Measurements from ENCODE around the gene LSM6.

The LSM6 gene

GRCh38 chr4:146207410-146207809 is 31.9 kb downstream of the LSM6 start:
- DNase-seq (ENCODE audit: insufficient read length, low spot score) (no peak), FAIRE-seq (no peak)
- TF ChIP-seq POLR2A (IDR thresholded peaks at IDR 0.05; ENCODE audit: low read depth, low read length) = no peak

GRCh38 chr4:146210890-146211289 is 35.4 kb downstream of the LSM6 start:
- no peak for FAIRE-seq
- DNase-seq (ENCODE audit: insufficient read length, low spot score) = no peak
- no peak for TF ChIP-seq POLR2A (IDR thresholded peaks at IDR 0.05; ENCODE audit: low read depth, low read length)

GRCh38 chr4:146211440-146211839 is 35.9 kb downstream of the LSM6 start:
- no peak for DNase-seq (ENCODE audit: insufficient read length, low spot score)
- FAIRE-seq = no peak
- TF ChIP-seq POLR2A (IDR thresholded peaks at IDR 0.05; ENCODE audit: low read depth, low read length) = no peak

GRCh38 chr4:146212781-146213180 is 37.3 kb downstream of the LSM6 start:
- FAIRE-seq (peak; percentile 50), DNase-seq (ENCODE audit: insufficient read length, low spot score) (peak; percentile 35)
- no peak for TF ChIP-seq POLR2A (IDR thresholded peaks at IDR 0.05; ENCODE audit: low read depth, low read length)

GRCh38 chr4:146214238-146214637 is 38.7 kb downstream of the LSM6 start, which contains the start of gene REELD1:
Gene REELD1, plus strand, starts transcription at chr4:146214538. Its CDS starts 2,415 bp downstream, at chr4:146216953.
- TF ChIP-seq POLR2A (IDR thresholded peaks at IDR 0.05; ENCODE audit: low read depth, low read length) = no peak
- DNase-seq (ENCODE audit: insufficient read length, low spot score) = no peak
- FAIRE-seq = no peak

GRCh38 chr4:146222313-146222712 is 46.8 kb downstream of the LSM6 start:
- peak; percentile 41 for DNase-seq (ENCODE audit: insufficient read length, low spot score)
- no peak for TF ChIP-seq POLR2A (IDR thresholded peaks at IDR 0.05; ENCODE audit: low read depth, low read length)
- FAIRE-seq = peak; percentile 62

- DNase-seq (ENCODE audit: insufficient read length, low spot score) (no peak), FAIRE-seq (no peak)
- TF ChIP-seq POLR2A (IDR thresholded peaks at IDR 0.05; ENCODE audit: low read depth, low read length) = no peak
Observed at GRCh38 chr4:146224326-146224966, 48.9 kb downstream of the LSM6 start.

- no peak for TF ChIP-seq POLR2A (IDR thresholded peaks at IDR 0.05; ENCODE audit: low read depth, low read length)
Observed at GRCh38 chr4:146229406-146229805, 53.9 kb downstream of the LSM6 start.

GRCh38 chr4:146232131-146232722 is 56.7 kb downstream of the LSM6 start:
- FAIRE-seq (no peak), DNase-seq (ENCODE audit: insufficient read length, low spot score) (no peak)
- no peak for TF ChIP-seq POLR2A (IDR thresholded peaks at IDR 0.05; ENCODE audit: low read depth, low read length)

More at GRCh38 chr4:146229406-146229805, 53.9 kb downstream of the LSM6 start:
- FAIRE-seq (no peak), DNase-seq (ENCODE audit: insufficient read length, low spot score) (no peak)

GRCh38 chr4:146235654-146236177 is 60.2 kb downstream of the LSM6 start:
- DNase-seq (ENCODE audit: insufficient read length, low spot score) = no peak
- FAIRE-seq = no peak
- no peak for TF ChIP-seq POLR2A (IDR thresholded peaks at IDR 0.05; ENCODE audit: low read depth, low read length)

GRCh38 chr4:146236216-146236615 is 60.7 kb downstream of the LSM6 start:
- DNase-seq (ENCODE audit: insufficient read length, low spot score) = no peak
- TF ChIP-seq POLR2A (IDR thresholded peaks at IDR 0.05; ENCODE audit: low read depth, low read length) = no peak
- FAIRE-seq = no peak

GRCh38 chr4:146237092-146237491 is 61.6 kb downstream of the LSM6 start:
- no peak for TF ChIP-seq POLR2A (IDR thresholded peaks at IDR 0.05; ENCODE audit: low read depth, low read length)
- no peak for DNase-seq (ENCODE audit: insufficient read length, low spot score)
- FAIRE-seq = no peak

- FAIRE-seq (no peak), DNase-seq (ENCODE audit: insufficient read length, low spot score) (no peak)
- TF ChIP-seq POLR2A (IDR thresholded peaks at IDR 0.05; ENCODE audit: low read depth, low read length) = no peak
Observed at GRCh38 chr4:146238107-146238506, 62.6 kb downstream of the LSM6 start.

All from H54 (cell line).